NCI-H1930 (cell line): ENCODE results near the gene CACNA1B.
"Not testable (repeated sequence)": the region's sequence is repeated elsewhere in the genome, so short reads cannot be mapped to it uniquely, and the experiment has no call there.

Experiments
- DNase-seq, 2 experiments: peaks; one replicate each; lab custom pipeline; 2025; lab: John Stamatoyannopoulos, UW

The CACNA1B gene

DNA sequence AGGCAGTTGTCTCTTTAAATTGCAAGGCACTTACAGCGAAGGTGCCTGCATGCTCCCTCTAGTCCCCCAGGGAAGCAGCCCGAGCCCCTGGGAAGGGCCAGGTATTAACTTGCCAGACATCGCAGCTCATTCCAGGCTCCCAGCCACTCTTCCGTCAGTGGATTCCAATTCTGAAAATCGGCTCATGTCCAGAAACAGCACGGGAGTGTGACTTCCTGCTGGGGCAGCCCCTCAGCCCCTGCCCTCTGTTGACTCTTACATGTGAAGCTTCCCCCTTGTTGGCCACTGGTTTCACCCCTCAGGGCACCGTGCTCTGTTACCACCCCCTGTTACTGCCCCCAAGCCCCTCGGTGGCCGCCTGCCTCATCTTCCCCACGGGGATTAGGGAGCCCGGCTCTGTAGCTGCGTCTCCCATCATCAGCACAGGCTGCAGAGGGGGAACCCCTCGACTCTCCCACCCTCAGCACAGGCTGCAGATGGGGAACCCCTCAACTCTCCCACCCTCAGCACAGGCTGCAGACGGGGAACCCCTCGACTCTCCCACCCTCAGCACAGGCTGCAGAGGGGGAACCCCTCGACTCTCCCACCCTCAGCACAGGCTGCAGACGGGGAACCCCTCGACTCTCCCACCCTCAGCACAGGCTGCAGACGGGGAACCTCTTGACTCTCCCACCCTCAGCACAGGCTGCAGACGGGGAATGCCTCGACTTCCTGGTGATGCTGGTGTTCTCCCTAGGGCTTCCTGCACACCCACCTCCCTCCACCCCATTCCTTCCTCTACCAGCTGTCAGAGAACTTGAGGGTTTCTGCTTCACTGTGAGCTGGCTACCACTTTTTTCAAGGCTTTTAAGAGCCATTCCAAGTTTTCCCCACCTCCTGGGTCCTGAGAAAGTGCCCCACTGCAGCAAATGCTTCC lies 11.1 kb upstream of the CACNA1B start:
- DNase-seq = no peak

- DNase-seq = no peak
Measured at GRCh38 chr9:137870432-137870831, 7.2 kb upstream of the CACNA1B start.

GRCh38 chr9:137872296-137872695 lies 5.3 kb upstream of the CACNA1B start:
- no peak for DNase-seq

DNA sequence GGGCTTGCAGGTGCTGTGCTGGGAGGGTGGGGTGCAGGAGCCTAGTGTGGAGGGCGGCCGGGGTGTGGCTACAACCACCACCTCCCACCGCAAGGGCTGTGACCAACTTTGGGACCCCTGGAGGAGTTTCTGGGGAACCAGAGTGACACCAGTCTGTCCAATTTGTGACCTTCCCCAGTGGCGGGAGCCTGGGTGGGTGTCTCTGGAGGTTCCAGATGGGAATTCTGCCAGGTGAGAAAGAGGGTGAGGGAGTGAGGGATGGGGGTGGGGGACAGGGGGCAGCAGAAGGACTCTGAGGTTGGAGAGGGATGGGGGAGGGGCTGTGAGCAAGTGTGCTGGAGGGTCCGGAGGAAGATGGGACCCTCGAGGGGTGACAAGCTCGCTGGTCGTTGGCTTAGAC lies 4.2 kb upstream of the CACNA1B start:
- no peak for DNase-seq

DNA sequence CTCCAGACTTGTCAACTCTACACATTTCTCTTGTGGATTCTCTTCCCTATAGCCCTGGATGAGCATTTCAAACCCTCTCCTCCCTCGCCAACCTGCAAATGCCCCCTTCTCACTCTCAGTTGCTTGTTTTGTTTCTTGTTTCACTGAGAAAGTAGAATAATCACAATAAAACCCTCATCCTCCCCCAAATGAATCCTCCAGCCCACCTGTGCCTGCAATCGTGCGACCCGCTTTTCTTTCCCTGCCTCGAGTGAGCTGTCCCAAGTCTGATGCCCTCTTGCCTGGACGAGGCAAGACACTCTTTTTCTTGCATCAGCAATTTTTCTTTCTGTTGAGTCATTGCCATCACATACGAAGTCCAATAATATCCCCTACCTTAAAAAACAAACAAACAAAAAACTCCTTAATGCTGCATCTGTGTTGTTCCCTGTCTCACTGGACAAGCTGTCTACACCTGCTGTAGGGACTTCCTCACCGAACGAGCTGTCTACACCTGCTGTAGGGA lies 3.7 kb upstream of the CACNA1B start:
- no peak for DNase-seq

GRCh38 chr9:137875354-137875753 lies 2.2 kb upstream of the CACNA1B start:
- no peak for DNase-seq

DNA sequence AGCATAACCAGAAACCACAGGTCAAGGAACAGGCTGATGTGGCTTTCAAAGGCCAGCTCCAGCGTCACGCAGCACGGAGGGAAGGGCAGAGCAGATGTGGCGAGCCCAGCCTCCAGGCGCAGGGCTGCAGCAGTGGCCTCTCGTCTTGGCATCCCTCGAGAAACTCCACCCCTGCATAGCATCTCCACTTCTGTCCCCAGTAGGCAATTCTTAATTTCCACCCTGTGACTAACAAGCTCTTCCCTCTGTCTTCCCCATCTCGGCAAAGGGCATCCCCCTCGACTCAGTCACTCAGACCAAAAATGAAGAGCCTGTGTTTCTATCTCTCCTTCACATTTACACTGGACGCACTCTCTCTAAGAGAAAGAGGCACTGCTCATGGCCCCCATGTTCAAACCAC lies 1.7 kb upstream of the CACNA1B start:
- DNase-seq = no peak

- no peak for DNase-seq
Measured at GRCh38 chr9:137876269-137876668, 1.3 kb upstream of the CACNA1B start.

DNA sequence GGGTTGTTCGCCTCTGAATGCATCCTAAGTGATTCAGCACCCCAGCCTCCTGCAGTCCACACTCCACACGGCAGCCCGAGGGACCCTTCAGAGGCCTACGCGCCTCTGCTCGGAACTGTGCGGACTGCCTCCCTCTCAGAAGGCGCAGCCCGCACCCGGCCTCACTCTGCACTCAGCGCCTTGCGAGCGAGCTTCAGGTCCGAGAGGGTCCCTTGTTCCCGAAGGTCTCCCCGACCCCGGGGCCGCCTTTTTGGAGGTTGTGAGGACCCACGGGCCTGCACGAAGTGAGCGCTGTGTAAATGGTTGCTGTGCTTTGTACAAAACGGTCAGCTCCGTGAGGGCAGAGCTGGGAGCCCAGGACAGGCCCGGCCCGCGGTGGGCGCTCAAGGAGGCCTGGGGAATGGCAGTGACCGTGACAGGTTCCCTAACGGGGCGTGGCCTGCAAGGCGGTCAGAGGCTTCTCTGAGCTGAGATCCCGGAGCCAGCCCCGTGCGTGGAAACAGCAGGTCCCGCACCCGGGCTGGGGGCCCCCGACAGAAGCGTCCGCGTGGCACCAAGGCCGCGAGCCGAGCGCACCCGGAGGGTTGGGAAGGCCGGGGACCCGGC lies 698 bp upstream of the CACNA1B start:
- DNase-seq = no peak

DNA sequence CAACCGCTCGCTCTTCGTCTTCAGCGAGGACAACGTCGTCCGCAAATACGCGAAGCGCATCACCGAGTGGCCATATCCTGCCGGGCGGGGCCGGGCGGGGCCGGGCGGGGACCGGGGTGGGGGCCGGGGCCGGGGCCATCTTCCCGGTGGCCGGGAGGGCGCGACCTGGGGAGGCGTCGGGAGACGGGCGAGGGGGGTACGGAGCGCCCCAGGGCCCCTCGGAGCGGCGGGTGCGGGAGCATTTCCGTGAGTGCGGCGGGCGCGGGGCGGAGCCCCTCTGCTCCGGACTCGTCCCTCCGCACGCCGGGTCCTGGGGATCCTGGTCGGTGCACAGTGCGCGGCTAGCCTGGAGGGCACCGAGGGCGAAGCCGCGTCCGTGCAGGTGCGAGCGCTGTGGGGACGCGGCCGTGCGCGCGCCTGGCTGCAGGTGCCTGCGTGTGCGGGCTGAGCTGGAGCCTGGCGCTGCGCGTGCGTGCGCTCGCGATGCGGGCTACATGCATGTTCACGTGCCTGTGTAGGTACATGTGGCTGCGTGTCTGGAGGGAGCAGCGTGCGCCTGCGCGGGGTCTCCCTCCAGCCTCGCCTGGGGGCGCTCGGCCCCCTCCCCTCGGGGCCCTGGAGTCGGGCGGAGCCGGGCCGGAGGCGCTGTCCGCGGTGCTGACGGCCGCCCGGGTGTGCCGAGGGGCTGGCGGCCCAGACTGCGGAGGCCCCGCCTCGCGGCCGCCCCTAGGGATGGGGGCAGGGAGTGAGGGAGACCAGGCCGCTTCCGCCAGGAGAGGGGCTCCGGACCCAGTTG lies 762 bp downstream of the CACNA1B start:
- DNase-seq = peak; percentile 44 to 66

GRCh38 chr9:137879052-137879451 lies 1.5 kb downstream of the CACNA1B start:
- no peak for DNase-seq

DNA sequence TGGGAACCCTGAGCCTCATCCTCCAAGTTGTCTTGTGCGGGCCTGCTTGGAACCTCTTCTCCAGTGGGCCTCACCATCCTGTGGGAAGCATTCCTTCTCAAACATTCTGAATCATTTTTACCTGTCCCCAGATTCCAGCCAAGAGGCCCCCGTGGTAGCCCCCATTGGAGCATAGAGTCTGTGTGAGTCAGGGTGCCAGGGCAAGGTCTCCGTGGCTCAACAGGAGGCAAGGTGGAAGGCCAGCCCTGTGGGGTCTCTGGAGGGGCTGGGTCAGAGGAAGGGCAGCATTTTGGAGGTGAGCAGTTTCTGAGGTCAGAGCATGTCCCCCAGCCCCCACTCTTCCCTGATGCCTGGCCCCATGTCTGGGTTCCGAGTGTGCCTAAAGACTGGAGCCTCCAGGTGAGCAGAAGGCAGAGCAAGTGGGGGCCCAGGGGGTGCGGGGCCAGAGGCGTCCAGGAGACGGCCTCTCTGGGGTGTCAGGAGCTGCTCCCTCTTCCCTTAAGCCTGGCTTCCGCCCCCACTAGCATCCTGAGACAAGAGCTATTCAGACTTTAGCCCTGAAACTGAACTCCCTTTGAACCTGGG lies 2.1 kb downstream of the CACNA1B start:
- no peak for DNase-seq

GRCh38 chr9:137880160-137880975 lies 2.8 kb downstream of the CACNA1B start:
- no peak for DNase-seq

DNA sequence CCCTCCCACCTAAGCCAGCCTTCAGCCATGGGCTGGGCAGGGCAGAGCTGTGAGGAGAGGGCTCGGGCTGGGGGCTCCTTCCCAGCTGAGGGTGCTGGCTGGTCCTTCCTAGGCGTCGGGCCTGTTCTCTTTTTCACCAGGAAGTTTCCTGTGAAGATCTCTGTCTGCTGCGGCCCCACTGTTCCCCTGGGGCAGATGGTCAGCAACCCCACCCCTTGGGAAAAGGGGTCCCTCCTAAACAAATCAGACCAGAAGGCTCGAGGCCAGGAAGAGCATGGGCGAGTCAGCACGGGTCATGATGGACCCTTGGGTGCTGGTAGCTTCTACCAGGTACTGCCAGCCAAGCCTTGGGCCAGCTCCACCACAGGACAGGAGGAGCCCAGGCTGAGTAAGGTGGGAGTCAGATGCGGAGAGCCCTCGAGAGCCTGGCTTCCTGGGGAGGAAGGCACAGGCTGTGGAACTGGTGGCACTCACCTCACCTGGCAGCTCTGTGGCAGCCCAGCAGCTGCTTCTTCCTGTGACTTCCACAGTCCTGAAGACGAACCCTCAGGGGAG lies 3.5 kb downstream of the CACNA1B start:
- no peak for DNase-seq

DNA sequence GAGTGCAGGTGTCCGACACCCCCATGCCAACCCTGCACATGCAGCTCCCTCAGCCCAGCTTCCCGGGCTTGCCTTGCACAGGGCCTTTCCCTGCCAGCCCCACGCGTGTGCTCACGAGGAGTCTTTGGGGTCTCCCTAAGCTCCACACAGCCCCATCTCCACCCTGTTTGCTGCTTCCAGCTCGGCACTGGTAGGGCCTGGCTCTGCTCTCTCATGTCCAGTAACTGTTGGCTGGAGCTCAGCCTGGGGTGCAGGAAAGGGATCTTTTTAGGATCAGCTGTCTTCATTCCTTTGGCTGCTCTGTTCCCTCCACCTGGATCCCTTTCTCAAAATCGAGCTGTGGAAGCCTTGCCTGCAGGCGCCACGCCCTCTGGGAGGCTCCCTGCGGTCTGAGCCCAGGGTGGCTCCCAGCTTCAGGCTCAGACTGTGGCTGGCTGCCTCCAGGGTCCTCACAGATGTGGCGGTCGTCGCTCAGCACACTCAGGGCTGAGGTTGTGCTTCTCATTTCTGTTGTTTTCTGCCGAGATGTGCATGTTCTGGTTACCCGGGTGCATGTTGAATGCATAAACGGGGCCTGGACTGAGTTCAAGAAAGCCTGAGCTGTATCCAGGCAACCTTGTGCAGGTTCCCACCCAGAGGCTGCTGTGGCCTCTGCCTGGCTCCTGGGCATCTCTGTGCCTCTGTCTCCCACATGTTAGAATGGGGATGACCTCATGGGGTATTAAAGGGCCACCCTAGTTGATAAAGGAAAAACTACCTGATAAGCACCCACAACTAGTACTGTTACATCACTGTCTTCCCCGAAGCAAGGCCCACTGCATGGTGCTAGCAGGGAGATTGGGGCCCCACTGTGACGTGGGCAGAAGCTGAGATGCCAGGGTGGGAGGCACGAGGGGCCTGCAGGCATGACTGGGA lies 4.3 kb downstream of the CACNA1B start:
- DNase-seq = no peak

DNA sequence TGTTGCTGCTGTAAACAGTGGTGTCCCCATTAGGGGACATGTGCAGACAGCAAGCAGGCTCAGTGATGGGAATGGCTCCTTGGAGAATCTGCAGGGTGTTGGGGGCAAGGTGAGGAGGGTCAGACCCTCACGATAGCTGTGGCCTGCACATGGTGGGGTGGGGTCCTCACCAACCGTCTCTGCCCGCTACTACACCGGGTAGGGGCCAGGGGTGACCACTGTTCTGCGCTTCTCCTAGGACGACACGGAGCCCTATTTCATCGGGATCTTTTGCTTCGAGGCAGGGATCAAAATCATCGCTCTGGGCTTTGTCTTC lies 4.9 kb downstream of the CACNA1B start:
- DNase-seq = no peak

DNA sequence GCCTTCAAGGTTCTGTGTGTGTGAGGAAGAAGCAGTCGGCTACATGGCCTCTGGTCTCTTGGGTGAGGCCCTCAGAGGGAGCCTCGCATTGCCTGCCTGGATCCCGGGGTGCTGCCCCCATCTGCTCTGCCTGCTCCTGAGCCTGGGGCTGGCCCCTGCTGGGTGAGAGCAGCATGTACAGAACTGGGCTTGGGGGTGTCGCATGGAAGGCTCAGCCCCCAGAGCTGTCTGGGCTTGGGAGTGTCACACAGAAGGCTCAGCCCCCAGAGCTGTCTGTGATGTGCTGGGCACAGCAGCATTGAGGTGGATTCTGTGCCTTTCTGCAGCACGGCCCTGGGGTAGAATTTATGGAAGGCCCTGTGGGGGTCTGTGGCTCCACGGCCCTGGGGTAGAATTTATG lies 6.4 kb downstream of the CACNA1B start:
- DNase-seq = not testable (repeated sequence)

DNA sequence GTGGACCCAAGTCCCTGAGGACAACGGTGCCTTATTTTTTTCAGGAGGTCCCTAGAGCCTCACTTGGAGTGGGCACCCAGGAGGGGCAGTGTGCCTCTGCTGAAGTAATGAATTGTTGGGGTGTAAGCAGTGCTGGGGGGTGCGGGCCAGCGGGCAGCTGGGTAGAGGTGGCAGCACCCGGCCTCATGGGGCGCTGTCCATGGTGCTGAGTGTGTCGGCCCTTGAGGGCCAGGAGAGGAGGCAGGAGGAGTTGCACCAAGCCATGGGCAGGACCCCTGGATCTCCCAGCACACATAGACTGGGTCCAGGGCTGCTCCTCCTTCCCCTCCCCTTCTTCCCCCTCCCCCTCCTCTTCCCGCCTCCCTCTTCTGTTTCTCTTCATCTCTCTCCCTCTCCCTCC lies 7.0 kb downstream of the CACNA1B start:
- DNase-seq = not testable (repeated sequence)

DNA sequence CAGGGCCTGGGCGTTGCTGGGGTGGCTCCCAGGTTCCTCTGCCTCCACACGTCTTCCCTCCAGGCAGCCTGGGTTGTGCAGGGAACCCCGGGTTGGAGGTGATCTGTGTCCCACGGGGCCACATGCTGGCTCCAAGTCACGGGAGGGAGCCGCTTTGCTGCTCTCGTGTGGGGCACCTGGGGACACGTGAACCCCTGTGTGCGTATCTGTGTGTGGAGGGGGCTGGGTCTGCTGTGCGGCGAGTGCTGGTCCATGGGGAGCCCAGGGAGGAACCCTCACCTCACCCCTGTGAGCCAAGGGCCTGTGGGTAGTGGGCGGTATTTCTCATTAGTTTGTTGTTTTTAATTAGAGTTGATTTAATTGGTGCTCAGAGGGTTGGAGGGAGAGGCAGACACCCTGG lies 7.5 kb downstream of the CACNA1B start:
- not testable (repeated sequence) for DNase-seq

DNA sequence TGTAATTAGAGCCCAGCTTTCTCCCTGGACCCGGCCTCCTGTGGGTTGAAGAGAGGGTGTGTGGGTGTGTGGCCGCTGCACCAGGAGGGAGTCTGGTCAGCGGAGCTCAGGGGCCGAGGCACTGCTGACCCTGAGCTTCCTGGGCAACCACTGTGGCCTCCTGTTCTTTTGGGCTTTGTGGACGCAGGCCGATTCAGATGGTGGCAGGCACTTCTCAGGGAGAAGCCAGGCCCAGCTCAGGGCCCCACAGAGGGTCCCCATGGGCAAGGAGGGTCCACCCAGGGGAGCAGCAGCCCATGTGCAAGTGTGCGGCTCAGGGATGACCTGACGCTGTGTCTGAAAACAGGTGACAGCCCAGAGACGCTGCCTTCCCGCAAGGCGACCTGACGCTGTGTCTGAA lies 11.0 kb downstream of the CACNA1B start:
- DNase-seq = not testable (repeated sequence)
